Astrocyte of the spinal cord (primary cell): ENCODE results near the gene OSER1.

Source experiments
- DNase-seq: peaks from one replicate; pipeline ENCODE4 v3.0.0; 2011; ENCODE audit warnings: low read depth, low spot score
- H3K4me3 ChIP-seq: 2 replicates; pipeline ENCODE4 v1.5.1; 2011; ENCODE audit warnings: low read depth, mild to moderate bottlenecking, low read length, moderate library complexity
- CTCF ChIP-seq: IDR thresholded peaks from 2 replicates; pipeline ENCODE4 v1.5.1; 2012; ENCODE audit warnings: low read depth, mild to moderate bottlenecking, low read length, inconsistent platforms
- in situ Hi-C: cut with HindIII; loops from 2 replicates; pipeline ENCODE4 v1.10.0; 2017; ENCODE audit warnings: low sequenced_read_pairs

Gene OSER1

DNA sequence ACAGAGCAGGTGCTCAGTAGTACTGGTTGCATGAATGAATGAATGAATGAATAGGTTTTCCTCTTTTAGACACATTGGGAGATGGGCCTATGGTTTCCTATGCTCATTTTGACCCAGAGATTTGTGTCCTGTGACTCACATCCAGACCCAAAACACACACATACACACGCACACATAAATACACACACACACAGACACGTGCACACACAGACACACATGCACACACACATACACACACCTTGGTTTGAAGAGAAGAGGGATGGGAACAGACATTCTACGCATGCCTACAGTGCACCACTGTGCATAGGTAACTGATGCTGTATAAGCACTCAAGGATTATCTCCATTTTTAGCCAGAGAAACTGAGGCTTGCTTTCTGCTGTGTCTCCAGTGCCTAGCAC is 27.7 kb downstream of the OSER1 start:
- in situ Hi-C loops, result no loop called here
- no peak for TF ChIP-seq CTCF
- DNase-seq, result no peak
- H3K4me3 ChIP-seq, result no peak overlapping the region

GRCh38 chr20:44182135-44182765 is 28.3 kb downstream of the OSER1 start:
- in situ Hi-C loops, result no loop called here
- TF ChIP-seq CTCF, result no peak
- DNase-seq, result no peak
- no peak overlapping the region for H3K4me3 ChIP-seq

- H3K4me3 ChIP-seq, result no peak overlapping the region
- in situ Hi-C loops, result no loop called here
- TF ChIP-seq CTCF, result no peak
Observed at GRCh38 chr20:44181611-44182010, 29.0 kb downstream of the OSER1 start.

GRCh38 chr20:44180814-44181213 is 29.8 kb downstream of the OSER1 start:
- in situ Hi-C loops, result no loop called here
- DNase-seq, result no peak
- H3K4me3 ChIP-seq, result no peak overlapping the region
- no peak for TF ChIP-seq CTCF

More at GRCh38 chr20:44181611-44182010, 29.0 kb downstream of the OSER1 start:
- no peak for DNase-seq

DNA sequence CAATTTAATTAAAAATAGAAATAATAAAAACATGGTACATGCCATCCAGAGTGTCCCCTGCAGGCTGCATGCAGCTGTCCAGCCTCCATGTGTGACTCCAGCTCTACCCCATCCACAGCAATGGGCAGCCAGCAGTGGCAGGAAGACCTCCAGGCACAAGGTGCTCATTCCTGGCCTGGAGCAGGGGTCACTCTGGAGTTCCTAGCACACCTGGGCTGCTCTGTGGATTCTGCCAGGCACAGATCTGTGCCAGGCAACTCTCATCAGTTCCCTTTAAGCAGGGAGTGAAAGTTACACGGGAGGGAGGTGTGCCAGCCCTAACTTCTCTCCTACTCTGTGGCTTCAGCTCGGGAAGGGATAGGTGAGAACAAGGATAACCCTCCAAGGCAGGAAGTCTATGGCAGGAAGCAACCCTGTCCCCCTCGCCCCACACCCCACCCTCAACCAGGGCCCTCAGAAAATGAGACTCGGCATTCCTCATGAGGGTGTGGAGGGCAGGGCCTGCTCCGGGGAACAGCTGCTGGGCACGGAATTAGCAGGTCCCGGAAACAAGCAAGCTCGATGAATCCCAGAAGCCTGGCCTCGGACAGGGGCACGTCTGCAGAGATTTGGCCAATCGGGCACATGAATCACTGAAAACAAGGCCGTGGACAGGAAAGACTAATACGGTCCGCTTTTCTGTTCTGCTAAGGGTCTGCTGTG is 33.6 kb downstream of the OSER1 start:
- in situ Hi-C loops, result no loop called here
- no peak for TF ChIP-seq CTCF
- H3K4me3 ChIP-seq, result no peak overlapping the region
- no peak for DNase-seq

GRCh38 chr20:44174996-44175765 is 35.4 kb downstream of the OSER1 start:
- DNase-seq, result no peak
- in situ Hi-C loops, result no loop called here
- TF ChIP-seq CTCF, result no peak
- H3K4me3 ChIP-seq, result no peak overlapping the region
